Measurements from ENCODE around the gene GPC2.
A peak's percentile ranks its signal among the peaks of the same experiment; 100 is the strongest.
"Not testable (repeated sequence)": the region's sequence is repeated elsewhere in the genome, so short reads cannot be mapped to it uniquely, and the experiment has no call there.

The GPC2 gene, protein sequence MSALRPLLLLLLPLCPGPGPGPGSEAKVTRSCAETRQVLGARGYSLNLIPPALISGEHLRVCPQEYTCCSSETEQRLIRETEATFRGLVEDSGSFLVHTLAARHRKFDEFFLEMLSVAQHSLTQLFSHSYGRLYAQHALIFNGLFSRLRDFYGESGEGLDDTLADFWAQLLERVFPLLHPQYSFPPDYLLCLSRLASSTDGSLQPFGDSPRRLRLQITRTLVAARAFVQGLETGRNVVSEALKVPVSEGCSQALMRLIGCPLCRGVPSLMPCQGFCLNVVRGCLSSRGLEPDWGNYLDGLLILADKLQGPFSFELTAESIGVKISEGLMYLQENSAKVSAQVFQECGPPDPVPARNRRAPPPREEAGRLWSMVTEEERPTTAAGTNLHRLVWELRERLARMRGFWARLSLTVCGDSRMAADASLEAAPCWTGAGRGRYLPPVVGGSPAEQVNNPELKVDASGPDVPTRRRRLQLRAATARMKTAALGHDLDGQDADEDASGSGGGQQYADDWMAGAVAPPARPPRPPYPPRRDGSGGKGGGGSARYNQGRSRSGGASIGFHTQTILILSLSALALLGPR

DNA sequence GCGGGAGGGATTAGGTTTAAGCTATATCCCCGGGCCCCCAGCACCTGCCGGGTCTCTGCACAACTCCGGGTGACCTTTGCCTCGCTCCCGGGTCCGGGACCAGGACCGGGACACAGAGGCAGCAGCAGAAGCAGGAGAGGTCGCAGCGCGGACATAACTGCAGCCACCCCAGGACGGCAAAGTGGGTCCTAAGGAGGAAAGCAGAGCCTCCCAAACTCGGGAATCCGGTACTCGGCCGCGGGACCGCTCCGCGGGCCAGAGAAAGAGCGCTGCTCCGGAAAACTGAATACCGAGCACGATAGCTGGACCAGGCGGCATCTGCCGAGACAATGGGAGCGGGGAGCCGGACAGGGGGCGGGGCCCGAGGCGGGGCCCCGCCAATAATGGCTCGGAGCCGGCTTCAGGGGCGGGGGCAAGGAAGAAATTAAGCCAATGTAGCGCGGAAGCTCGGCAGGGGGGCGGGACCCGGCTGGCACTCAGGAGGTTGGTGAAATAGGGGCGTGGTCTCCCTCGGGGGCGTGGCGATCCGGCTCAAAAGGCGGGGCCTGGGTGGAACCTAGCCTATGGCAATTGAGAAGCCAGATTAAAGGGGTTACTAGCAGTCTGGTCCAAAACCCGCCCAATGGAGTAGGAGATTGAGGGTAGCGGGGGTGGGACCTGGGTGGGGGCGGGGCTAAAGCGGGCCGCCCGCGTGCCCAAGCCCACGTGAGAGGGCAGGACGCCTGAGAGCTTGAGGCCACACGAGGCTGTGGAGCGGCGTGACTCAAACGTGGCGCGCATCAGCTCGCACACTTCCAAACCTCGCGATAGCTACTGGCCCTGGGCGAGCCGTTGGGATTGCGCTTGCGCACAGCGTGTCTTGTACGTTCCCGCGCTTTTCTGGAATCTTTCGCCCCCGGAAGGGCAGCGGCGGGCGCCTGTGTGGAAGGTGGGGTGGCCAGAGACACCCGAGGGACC, at the start of gene GPC2, which contains the start of gene STAG3:
TSS of gene GPC2 (minus strand) at position 337 of the 957 bp plus-strand sequence. CDS start at position 155, 182 bp downstream.
TSS of gene STAG3 (plus strand) at position 874 of the 957 bp plus-strand sequence. CDS start 2,639 bp downstream, outside the sequence.
- peak; percentile 86 for DNase-seq (ENCODE audit: extremely low read depth, low read depth)
- H3K4me3 ChIP-seq (replicated peaks; ENCODE audit: low read depth, low read length), result peak within 1 kb of the TSS; percentile 67
- TF ChIP-seq, protein P1, sequence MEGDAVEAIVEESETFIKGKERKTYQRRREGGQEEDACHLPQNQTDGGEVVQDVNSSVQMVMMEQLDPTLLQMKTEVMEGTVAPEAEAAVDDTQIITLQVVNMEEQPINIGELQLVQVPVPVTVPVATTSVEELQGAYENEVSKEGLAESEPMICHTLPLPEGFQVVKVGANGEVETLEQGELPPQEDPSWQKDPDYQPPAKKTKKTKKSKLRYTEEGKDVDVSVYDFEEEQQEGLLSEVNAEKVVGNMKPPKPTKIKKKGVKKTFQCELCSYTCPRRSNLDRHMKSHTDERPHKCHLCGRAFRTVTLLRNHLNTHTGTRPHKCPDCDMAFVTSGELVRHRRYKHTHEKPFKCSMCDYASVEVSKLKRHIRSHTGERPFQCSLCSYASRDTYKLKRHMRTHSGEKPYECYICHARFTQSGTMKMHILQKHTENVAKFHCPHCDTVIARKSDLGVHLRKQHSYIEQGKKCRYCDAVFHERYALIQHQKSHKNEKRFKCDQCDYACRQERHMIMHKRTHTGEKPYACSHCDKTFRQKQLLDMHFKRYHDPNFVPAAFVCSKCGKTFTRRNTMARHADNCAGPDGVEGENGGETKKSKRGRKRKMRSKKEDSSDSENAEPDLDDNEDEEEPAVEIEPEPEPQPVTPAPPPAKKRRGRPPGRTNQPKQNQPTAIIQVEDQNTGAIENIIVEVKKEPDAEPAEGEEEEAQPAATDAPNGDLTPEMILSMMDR (IDR thresholded peaks at IDR 0.05; ENCODE audit: low read depth, low read length, missing control alignments), result no peak

DNA sequence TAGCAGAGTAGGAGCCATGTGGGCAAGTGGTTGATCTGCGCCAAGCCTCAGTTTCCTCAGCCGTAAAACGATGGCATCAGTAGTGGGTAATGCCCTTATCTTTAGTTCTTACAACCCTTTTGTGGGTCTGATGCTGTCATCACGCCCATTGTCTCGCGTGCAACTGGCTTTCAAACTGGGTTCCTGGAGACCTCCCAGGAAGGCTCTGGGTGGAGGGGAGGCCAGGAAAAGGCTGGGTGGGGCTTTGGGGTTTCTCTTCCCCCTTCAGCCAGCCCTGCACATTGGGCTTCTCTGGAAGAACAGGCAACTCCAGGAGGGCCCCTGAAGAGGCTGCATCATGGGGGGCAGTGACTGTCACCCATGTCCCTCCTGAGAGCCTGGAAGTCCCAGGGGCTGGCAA, 47.7 kb upstream of the GPC2 start:
- not testable (repeated sequence) for DNase-seq (ENCODE audit: extremely low read depth, low read depth); H3K4me3 ChIP-seq (replicated peaks; ENCODE audit: low read depth, low read length)

DNA sequence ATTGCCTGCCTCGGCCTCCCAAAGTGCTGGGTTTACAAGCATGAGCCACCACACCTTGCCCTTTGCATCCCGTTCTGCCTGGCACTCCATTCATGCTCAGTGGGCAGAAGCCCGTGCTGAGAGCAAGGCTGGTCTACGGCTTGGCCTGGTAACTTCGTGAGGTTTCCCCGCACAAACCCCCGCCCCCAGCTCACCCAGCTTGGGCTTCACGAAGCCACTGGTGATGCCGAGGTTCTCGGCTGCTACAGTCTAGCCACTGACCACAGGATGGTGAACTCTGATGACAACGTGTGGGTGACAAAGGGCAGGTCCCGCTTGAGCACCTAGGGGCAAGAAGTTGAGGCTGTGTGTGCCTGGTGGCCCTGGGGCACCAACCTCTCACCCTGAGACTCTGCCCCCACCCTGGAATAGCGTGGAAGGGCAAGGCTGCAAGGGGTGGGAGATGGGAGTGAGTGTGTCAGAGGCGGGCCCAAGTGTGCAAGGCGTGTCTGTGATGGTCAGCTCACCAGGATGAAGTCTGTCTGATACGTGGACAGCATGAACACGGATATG, 46.3 kb upstream of the GPC2 start:
- not testable (repeated sequence) for DNase-seq (ENCODE audit: extremely low read depth, low read depth); H3K4me3 ChIP-seq (replicated peaks; ENCODE audit: low read depth, low read length)

DNA sequence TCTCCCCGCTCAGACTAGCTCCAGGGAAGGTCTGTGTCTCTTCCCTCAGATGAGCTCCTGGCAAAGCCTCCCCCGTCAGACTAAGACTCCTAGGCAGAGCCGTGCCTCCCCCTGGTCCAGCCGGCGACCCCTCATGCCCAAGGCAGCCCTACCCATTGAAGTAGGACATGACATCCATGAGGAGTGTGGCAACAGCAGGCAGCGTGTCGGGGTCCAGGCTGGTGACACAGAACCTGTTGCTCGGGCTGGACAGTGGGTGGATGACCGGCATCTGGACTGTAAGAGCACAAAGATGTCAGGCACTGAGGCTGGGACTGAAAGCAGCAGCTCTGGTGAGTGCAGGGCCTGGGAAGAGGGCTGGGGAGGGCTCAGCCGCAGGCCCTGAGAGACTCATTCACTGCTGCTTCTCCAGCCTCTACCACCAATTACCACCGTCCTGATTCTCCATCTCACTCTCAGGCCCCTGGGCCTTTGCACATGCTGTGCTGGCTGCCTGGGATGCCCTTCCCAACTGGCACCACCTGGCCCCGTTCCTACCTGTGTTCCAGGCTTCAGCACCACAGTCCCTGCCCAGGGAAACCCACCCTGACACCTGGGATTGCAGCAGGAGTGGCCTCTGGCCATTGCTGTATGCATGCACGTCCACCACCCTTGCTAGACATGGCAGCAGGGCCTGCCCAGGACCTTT, 45.4 kb upstream of the GPC2 start:
- no peak overlapping the region for H3K4me3 ChIP-seq (replicated peaks; ENCODE audit: low read depth, low read length)
- TF ChIP-seq, protein P1 (IDR thresholded peaks at IDR 0.05; ENCODE audit: low read depth, low read length, missing control alignments), result no peak
- DNase-seq (ENCODE audit: extremely low read depth, low read depth), result no peak

DNA sequence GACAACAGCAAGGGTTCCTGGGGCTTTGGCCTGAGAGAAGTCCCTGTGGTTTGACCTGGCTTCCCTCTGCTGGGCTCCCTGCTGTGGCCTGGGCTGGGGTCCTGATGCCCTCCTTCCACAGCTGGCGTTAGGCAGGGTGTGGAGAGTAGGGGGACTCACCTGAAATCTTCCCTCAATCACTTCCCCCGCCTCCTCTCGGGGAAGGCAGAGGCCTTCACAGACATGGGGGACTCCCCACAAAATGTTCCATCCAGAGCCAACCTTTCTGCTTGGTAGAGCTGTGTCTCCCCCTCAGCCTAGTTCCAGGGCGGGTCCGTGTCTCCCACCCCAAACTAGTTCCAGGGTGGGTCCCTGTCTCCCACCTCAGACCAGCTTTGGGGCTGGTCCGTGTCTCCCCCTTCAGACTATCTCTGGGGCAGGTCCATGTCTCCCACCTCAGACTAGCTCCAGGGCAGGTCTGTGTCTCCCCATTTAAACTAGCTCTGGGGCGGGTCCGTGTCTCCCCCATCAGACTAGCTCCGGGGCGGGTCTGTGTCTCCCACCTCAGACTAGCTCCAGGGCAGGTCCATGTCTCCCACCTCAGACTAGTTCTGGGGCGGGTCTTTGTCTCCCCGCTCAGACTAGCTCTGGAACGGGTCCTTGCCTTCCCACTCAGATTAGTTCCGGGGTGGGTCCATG, 44.7 kb upstream of the GPC2 start:
- H3K4me3 ChIP-seq (replicated peaks; ENCODE audit: low read depth, low read length), result no peak overlapping the region

DNA sequence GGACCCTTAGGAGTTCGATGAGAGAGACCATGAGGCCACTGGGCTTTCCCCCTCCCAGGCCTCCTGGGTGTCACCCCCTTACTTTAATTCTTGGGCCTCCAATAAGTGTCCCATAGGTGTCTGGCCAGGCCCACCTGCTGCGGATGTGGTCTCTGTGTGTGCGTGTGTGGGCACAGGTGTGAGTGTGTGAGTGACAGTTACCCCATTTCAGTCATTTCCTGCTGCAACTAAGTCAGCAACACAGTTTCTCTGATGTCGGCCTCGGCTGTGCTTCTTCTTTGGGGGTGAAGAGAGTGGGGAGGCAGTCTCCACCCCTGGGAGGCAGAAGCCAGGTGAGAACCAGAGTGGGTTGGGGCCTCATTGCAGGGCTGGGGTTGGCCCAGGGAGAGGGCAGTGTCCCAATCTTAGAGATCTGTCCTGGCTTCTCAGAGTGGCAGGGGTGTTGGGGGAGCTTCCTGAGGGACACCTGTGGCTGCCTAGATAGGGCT, 44.1 kb upstream of the GPC2 start:
- TF ChIP-seq, protein P1 (IDR thresholded peaks at IDR 0.05; ENCODE audit: low read depth, low read length, missing control alignments), result no peak
- DNase-seq (ENCODE audit: extremely low read depth, low read depth), result no peak
- no peak overlapping the region for H3K4me3 ChIP-seq (replicated peaks; ENCODE audit: low read depth, low read length)

More for the DNA sequence above, 44.7 kb upstream of the GPC2 start:
- TF ChIP-seq, protein P1 (IDR thresholded peaks at IDR 0.05; ENCODE audit: low read depth, low read length, missing control alignments), result no peak
- DNase-seq (ENCODE audit: extremely low read depth, low read depth), result no peak
